ENCODE data around the gene IMP4.

DNA sequence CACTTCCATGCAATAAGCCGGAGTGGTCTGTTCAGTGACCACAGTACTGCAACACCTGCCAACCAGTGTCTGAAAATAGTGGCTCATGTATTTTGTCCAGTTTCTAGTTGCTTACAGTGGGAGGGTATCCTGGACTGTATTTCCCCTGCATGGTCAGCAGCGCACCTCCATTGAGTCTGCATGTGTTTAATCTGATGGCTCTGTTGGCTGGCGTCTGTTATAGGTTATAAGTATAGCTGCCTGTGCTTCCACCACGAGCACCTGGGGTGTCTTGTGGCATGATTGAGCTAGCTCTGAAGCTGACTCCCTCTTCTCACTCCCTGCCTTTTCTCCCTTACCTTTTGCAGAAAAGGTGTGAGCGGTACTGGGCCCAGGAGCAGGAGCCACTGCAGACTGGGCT, 26.1 kb downstream of the IMP4 start:
- TF ChIP-seq, protein P1, sequence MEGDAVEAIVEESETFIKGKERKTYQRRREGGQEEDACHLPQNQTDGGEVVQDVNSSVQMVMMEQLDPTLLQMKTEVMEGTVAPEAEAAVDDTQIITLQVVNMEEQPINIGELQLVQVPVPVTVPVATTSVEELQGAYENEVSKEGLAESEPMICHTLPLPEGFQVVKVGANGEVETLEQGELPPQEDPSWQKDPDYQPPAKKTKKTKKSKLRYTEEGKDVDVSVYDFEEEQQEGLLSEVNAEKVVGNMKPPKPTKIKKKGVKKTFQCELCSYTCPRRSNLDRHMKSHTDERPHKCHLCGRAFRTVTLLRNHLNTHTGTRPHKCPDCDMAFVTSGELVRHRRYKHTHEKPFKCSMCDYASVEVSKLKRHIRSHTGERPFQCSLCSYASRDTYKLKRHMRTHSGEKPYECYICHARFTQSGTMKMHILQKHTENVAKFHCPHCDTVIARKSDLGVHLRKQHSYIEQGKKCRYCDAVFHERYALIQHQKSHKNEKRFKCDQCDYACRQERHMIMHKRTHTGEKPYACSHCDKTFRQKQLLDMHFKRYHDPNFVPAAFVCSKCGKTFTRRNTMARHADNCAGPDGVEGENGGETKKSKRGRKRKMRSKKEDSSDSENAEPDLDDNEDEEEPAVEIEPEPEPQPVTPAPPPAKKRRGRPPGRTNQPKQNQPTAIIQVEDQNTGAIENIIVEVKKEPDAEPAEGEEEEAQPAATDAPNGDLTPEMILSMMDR (IDR thresholded peaks at IDR 0.05 in 2 of 3, conservative IDR thresholded peaks at IDR 0.05 in 1 of 3; ENCODE audit: control insufficient read depth in 2 of 3, extremely low read depth in 1 of 3, insufficient read depth in 1 of 3, low read depth in 3 of 3, low read length in 3 of 3), result no peak
- TF ChIP-seq, protein P2, sequence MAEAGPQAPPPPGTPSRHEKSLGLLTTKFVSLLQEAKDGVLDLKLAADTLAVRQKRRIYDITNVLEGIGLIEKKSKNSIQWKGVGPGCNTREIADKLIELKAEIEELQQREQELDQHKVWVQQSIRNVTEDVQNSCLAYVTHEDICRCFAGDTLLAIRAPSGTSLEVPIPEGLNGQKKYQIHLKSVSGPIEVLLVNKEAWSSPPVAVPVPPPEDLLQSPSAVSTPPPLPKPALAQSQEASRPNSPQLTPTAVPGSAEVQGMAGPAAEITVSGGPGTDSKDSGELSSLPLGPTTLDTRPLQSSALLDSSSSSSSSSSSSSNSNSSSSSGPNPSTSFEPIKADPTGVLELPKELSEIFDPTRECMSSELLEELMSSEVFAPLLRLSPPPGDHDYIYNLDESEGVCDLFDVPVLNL (IDR thresholded peaks at IDR 0.05; ENCODE audit: low read depth, low read length), result no peak
- TF ChIP-seq, protein P3, sequence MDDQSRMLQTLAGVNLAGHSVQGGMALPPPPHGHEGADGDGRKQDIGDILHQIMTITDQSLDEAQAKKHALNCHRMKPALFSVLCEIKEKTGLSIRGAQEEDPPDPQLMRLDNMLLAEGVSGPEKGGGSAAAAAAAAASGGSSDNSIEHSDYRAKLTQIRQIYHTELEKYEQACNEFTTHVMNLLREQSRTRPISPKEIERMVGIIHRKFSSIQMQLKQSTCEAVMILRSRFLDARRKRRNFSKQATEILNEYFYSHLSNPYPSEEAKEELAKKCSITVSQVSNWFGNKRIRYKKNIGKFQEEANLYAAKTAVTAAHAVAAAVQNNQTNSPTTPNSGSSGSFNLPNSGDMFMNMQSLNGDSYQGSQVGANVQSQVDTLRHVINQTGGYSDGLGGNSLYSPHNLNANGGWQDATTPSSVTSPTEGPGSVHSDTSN (IDR thresholded peaks at IDR 0.05; ENCODE audit: insufficient replicate concordance, low read depth, low read length), result no peak
- TF ChIP-seq POLR2A (IDR thresholded peaks at IDR 0.05; ENCODE audit: low read depth, low read length) (no peak), FOXK2 (IDR thresholded peaks at IDR 0.05) (no peak), MYB (IDR thresholded peaks at IDR 0.05; ENCODE audit: borderline replicate concordance, low read depth, low read length) (no peak), ZNF274 (IDR thresholded peaks at IDR 0.05; ENCODE audit: insufficient read depth, insufficient read length) (no peak), TBL1XR1 (IDR thresholded peaks at IDR 0.05; ENCODE audit: low read depth, low read length) (no peak), CHD2 (IDR thresholded peaks at IDR 0.05; ENCODE audit: borderline replicate concordance, low read depth, low read length) (no peak), TAF1 (IDR thresholded peaks at IDR 0.05; ENCODE audit: borderline replicate concordance, low read depth, low read length) (no peak), KDM1A (IDR thresholded peaks at IDR 0.05; ENCODE audit: borderline replicate concordance) (no peak), SUZ12 (IDR thresholded peaks at IDR 0.05; ENCODE audit: unreplicated experiment) (no peak), RFX5 (IDR thresholded peaks at IDR 0.05; ENCODE audit: low read depth, low read length) (no peak)
- TF ChIP-seq, protein P4, sequence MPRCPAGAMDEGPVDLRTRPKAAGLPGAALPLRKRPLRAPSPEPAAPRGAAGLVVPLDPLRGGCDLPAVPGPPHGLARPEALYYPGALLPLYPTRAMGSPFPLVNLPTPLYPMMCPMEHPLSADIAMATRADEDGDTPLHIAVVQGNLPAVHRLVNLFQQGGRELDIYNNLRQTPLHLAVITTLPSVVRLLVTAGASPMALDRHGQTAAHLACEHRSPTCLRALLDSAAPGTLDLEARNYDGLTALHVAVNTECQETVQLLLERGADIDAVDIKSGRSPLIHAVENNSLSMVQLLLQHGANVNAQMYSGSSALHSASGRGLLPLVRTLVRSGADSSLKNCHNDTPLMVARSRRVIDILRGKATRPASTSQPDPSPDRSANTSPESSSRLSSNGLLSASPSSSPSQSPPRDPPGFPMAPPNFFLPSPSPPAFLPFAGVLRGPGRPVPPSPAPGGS (IDR thresholded peaks at IDR 0.05; ENCODE audit: borderline replicate concordance, insufficient read depth, low read depth, low read length, poor library complexity, severe bottlenecking), result no peak

Measured in GM12878 (cell line).